ENCODE data around the gene PRKCH. TPM values are rescaled to one million over a fixed set of nuclear protein-coding genes. Genes with fewer than 3 reads are reported as not detected.

The PRKCH gene
- total RNA-seq, 1 experiment from 2014 or later: 10.3 TPM

- Mint-ChIP-seq H3K4me1 (peaks cover 8% of the 10 kb centered on the region), H3K27me3 (ENCODE audit: low read depth) (peaks cover 7% of the 10 kb centered on the region), H3K36me3 (peaks cover 42% of the 10 kb centered on the region), H3K27ac (no peak overlapping the region), H3K9me3 (peaks cover 57% of the 10 kb centered on the region), H3K4me3 (no peak overlapping the region)
- no peak for TF ChIP-seq GTF2I (CRISPR knock-in tag; conservative IDR thresholded peaks at IDR 0.05)
- no peak for TF ChIP-seq ZNF219 (CRISPR knock-in tag; IDR thresholded peaks at IDR 0.05; ENCODE audit: borderline replicate concordance)
- TF ChIP-seq, protein P1, sequence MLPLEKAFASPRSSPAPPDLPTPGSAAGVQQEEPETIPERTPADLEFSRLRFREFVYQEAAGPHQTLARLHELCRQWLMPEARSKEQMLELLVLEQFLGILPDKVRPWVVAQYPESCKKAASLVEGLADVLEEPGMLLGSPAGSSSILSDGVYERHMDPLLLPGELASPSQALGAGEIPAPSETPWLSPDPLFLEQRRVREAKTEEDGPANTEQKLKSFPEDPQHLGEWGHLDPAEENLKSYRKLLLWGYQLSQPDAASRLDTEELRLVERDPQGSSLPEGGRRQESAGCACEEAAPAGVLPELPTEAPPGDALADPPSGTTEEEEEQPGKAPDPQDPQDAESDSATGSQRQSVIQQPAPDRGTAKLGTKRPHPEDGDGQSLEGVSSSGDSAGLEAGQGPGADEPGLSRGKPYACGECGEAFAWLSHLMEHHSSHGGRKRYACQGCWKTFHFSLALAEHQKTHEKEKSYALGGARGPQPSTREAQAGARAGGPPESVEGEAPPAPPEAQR (CRISPR knock-in tag; IDR thresholded peaks at IDR 0.05): no peak
- TF ChIP-seq SMAD4 (CRISPR knock-in tag; IDR thresholded peaks at IDR 0.05): no peak
- no peak for TF ChIP-seq ETV6 (CRISPR knock-in tag; IDR thresholded peaks at IDR 0.05)
- TF ChIP-seq KAT7 (CRISPR knock-in tag; IDR thresholded peaks at IDR 0.05; ENCODE audit: borderline replicate concordance): no peak
- no peak for TF ChIP-seq TP53 (CRISPR knock-in tag; IDR thresholded peaks at IDR 0.05)
- no peak for TF ChIP-seq ZNF138 (CRISPR knock-in tag; conservative IDR thresholded peaks at IDR 0.05)
- TF ChIP-seq ZNF396 (CRISPR knock-in tag; IDR thresholded peaks at IDR 0.05; ENCODE audit: borderline replicate concordance): no peak
- no peak for TF ChIP-seq CTCF (IDR thresholded peaks at IDR 0.05)
- no peak for TF ChIP-seq OVOL2 (CRISPR knock-in tag; IDR thresholded peaks at IDR 0.05; ENCODE audit: borderline replicate concordance)
- DNase-seq (ENCODE audit: low spot score): no peak
- CTCF ChIA-PET: no interaction called here
- no peak for ATAC-seq
- POLR2A ChIA-PET: no interaction called here
These were observed 52.9 kb downstream of the PRKCH start for GRCh38 chr14:61374284-61374683.

DNA sequence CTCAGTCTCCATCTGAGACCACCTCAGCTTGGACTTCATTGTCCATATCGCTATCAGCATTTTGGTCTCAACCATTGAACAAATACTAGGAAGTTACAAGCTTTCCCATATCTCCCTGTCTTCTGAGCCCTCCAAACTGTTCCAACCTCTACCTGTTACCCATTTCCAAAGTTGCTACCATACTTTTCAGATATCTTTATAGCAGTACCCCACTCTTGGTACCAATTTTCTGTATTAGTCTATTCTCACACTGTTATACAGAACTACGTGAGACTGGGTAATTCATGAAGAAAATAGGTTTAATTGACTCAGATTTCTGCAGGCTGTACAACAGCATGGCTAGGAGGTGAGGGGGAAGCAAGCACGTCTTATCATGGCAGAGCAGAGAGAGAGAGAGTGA lies 53.8 kb downstream of the PRKCH start:
- CTCF ChIA-PET: no interaction called here
- POLR2A ChIA-PET: no interaction called here
- Mint-ChIP-seq H3K36me3 (peaks cover 42% of the 10 kb centered on the region), H3K27me3 (ENCODE audit: low read depth) (peaks cover 7% of the 10 kb centered on the region), H3K4me3 (no peak overlapping the region), H3K4me1 (peaks cover 11% of the 10 kb centered on the region), H3K9me3 (peaks cover 57% of the 10 kb centered on the region), H3K27ac (no peak overlapping the region)
- DNase-seq (ENCODE audit: low spot score): no peak
- TF ChIP-seq AR (CRISPR knock-in tag; IDR thresholded peaks at IDR 0.05) (no peak), PRRX2 (CRISPR knock-in tag; IDR thresholded peaks at IDR 0.05) (no peak), MXD4 (CRISPR knock-in tag; IDR thresholded peaks at IDR 0.05; ENCODE audit: borderline replicate concordance) (no peak), GRHL2 (CRISPR knock-in tag; IDR thresholded peaks at IDR 0.05; ENCODE audit: insufficient replicate concordance, severe bottlenecking) (no peak), ESRRA (CRISPR knock-in tag; IDR thresholded peaks at IDR 0.05; ENCODE audit: borderline replicate concordance) (no peak), ZNF317 (CRISPR knock-in tag; IDR thresholded peaks at IDR 0.05; ENCODE audit: borderline replicate concordance, low read depth) (no peak), NR1H2 (CRISPR knock-in tag; IDR thresholded peaks at IDR 0.05) (no peak), ZNF219 (CRISPR knock-in tag; IDR thresholded peaks at IDR 0.05; ENCODE audit: borderline replicate concordance) (no peak), ELF4 (CRISPR knock-in tag; IDR thresholded peaks at IDR 0.05; ENCODE audit: low read depth) (no peak), ZNF671 (CRISPR knock-in tag; IDR thresholded peaks at IDR 0.05) (no peak), MYBL2 (CRISPR knock-in tag; IDR thresholded peaks at IDR 0.05) (no peak), ZBTB21 (CRISPR knock-in tag; IDR thresholded peaks at IDR 0.05; ENCODE audit: borderline replicate concordance) (no peak), NFE2L1 (CRISPR knock-in tag; IDR thresholded peaks at IDR 0.05) (no peak)
- TF ChIP-seq, protein P2, sequence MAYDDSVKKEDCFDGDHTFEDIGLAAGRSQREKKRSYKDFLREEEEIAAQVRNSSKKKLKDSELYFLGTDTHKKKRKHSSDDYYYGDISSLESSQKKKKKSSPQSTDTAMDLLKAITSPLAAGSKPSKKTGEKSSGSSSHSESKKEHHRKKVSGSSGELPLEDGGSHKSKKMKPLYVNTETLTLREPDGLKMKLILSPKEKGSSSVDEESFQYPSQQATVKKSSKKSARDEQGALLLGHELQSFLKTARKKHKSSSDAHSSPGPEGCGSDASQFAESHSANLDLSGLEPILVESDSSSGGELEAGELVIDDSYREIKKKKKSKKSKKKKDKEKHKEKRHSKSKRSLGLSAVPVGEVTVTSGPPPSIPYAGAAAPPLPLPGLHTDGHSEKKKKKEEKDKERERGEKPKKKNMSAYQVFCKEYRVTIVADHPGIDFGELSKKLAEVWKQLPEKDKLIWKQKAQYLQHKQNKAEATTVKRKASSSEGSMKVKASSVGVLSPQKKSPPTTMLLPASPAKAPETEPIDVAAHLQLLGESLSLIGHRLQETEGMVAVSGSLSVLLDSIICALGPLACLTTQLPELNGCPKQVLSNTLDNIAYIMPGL (CRISPR knock-in tag; IDR thresholded peaks at IDR 0.05): no peak
- TF ChIP-seq, protein P3, sequence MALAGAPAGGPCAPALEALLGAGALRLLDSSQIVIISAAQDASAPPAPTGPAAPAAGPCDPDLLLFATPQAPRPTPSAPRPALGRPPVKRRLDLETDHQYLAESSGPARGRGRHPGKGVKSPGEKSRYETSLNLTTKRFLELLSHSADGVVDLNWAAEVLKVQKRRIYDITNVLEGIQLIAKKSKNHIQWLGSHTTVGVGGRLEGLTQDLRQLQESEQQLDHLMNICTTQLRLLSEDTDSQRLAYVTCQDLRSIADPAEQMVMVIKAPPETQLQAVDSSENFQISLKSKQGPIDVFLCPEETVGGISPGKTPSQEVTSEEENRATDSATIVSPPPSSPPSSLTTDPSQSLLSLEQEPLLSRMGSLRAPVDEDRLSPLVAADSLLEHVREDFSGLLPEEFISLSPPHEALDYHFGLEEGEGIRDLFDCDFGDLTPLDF (CRISPR knock-in tag; IDR thresholded peaks at IDR 0.05): no peak
- TF ChIP-seq, protein P4, sequence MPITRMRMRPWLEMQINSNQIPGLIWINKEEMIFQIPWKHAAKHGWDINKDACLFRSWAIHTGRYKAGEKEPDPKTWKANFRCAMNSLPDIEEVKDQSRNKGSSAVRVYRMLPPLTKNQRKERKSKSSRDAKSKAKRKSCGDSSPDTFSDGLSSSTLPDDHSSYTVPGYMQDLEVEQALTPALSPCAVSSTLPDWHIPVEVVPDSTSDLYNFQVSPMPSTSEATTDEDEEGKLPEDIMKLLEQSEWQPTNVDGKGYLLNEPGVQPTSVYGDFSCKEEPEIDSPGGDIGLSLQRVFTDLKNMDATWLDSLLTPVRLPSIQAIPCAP (CRISPR knock-in tag; IDR thresholded peaks at IDR 0.05): no peak
- ATAC-seq: no peak

Data from WTC11 (cell line).